ENCODE results near the gene TRIM38.
"Not testable (repeated sequence)": the region's sequence is repeated elsewhere in the genome, so short reads cannot be mapped to it uniquely, and the experiment has no call there.

Gene TRIM38

DNA sequence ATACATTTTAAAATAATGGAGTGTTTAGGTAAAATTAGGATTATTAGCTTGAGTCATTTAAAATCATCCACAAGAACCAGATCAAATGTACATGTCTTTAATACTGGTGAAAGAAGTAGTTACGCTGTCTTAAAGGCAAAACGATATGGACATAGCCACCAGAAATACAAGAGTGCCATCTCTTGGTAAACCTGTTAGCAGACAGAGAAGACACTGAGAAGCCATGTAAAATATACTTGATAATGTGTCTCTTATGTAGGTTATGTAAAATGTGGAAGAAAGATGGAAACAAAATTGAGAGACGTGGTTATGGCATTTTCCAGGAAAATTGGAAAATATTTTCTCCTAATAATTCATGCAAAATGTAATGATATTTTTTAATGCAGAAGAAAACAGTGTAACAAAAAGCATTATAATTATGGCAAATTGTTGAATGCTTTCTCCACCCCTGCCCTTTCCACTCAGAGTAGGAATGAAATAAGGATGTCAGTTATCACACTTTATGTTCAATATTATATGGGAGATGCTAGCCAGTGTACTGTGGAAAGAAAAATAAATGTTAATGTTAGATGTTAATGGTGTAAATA lies 19.9 kb upstream of the TRIM38 start:
- DNase-seq, result no peak

DNA sequence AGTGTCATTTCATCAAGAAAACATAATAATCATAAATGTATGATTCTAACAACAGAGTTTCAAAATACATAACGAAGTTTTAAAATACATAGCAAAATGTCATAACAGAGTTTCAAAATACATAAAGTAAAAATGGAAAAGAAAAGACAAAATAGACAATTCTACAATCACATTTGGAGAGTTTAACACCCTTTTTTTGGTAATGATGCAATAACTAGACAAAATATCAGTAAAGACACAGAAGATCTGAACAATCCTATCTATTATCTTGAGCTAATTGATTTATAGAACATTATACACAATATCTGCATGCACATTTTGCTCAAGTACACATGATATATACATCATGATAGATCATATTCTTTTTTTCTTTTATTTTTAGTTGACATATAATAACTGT lies 18.7 kb upstream of the TRIM38 start:
- DNase-seq, result no peak

DNA sequence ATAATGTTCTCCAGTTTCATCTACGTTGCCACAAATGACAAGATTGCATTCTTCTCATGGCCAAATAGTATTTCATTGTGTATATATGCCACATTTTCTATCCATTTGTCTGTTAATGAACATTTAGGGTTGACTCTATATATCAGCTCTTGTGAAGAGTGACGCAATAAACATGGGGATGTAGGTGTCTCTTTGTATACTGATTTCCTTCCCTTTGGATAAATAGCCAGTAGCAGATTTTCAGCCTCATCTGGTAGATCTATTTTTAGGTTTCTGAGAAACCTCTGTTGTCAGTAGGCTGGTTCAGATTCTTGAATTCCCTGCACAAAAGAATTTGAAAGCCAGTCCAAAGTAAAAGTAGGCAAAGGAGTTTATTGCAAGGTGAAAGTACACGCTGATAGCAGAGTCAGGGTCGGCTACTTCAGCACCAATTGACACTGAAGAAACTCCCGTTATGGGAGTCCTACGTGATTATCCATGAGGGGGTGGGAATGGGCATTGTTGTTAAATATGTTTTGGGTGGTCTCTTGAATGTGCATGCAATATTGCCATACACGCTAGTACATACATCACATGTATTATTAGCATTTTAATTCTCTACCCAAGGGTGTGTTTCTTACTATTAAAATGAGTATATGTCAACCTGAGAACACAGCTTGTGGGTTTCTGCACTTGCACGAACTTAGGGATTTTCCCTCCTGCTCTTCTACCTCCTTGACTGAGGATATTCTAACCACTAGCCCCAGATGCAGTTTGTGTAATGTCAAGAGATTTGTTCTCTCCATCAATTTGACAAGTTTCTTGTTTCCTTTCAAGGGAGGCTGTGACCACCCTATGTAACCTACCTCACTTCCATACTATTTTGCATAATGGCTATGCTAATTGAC lies 17.7 kb upstream of the TRIM38 start:
- DNase-seq, result peak; percentile 25

DNA sequence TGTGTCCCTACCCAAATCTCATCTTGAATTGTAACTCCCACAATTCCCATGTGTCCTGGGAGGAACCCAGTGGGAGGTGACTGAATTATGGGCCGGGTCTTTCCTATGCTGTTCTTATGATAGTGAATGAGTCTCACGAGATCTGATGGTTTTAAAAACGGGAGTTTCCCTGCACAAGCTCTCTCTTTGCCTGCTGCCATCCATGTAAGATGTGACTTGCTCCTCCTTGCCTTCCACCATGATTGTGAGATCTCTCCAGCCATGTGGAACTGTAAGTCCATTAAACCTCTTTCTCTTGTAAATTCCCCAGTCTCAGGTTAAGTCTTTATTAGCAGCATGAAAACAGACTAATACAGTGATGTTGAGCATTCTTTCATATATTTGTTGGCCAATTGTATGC lies 16.9 kb upstream of the TRIM38 start:
- DNase-seq, result not testable (repeated sequence)

DNA sequence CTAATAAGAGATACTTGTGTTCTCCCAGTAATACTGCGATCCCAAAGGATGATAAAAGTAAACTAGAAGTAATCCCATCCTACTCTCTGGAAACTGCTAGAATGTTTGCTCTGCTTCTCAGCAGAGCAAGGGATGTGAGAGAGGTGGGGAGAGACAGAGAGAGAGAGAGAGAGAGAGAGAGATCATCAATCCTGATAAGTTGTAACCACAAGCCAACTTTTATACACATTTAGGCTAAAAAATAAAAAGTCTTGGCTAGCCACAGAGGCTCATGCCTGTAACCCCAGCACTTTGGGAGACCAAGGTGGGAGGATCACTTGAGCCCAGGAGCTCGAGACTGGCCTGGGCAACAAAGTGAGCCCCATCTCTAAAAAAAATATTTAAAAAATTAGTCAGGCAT lies 16.0 kb upstream of the TRIM38 start:
- no peak for DNase-seq

DNA sequence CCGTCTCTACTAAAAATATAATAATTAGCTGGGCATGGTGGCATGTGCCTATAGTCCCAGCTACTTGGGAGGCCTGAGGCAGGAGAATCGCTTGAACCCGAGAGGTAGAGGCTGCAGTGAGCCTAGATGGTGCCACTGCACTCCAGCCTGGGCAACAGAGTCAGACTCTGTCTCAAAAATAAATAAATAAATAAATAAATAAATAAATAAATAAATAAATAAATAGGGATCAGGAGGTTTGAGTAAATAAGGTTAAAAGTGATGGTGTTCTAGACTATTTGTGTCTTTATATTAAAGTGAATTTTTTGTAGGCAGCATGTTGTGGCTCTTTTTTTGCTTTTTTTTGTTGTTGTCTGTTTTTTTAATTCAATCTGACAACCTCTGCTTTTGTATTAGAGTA lies 15.1 kb upstream of the TRIM38 start:
- not testable (repeated sequence) for DNase-seq

DNA sequence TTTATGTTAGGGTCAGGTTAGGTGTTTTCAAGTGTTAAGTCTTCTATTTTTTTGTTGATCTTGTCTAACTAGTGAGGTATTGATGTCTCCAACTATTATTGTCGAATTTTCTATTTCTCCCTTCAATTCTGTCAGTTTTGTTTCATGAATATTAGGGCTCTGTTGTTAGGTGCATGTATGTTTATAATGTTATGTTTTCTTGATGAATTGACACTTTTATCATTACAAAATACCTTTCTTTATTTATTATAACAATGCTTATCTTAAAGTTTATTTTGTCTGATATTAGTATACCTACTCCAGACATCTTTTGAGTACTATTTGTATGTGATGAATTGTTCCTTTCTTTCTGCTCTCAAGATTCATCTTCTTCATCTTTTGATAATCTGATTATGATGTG lies 12.9 kb upstream of the TRIM38 start:
- no peak for DNase-seq

DNA sequence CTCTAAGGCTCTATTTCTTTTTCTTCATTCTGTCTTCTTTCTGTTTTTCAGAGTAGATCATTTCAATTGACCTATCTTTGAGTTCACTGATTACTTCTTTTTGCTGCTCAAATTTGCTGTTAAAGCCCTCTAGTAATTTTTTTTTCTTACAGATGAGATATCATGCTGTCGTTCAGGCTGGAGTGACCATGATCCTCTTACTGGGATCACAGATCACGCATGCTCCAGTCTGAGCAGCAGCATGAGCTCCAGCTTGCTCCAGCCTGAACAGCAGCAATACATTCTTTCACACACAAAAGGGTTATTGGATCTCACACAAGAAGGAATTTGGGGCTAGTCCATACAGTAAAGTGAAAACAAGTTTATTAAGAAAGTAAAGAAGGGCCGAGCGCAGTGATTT lies 12.3 kb upstream of the TRIM38 start:
- no peak for DNase-seq

DNA sequence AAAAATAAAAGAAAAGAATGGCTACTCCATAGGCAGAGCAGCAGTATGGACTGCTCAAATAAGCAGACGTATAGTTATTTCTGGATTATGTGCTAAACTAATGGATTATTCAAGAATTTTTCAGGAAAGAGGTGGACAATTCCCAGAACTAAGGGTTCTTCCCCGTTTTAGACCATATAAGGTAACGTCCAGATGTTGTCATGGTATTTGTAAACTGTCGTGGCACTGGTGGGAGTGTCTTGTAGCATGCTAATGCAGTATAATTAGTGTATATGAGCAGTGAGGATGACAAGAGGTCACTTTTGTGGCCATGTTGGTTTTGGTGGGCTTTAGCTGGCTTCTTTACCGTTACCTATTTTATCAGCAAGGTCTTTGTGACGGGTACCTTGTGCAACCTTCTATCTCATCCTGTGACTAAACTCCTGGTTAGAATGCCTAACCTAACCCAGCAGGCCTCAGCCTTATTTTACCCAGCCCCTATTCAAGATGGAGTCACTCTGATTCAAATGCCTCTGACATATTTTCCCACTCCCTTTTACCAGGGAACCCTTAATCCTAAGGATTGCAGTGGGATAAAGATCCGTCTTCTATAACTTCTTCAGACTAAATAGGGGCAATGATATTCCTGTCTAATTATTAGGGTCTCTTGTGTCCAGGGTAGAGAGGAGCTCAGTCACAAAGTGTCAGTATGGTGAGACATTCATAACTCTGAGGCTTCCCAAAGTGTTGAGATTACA lies 11.1 kb upstream of the TRIM38 start:
- DNase-seq, result no peak

DNA sequence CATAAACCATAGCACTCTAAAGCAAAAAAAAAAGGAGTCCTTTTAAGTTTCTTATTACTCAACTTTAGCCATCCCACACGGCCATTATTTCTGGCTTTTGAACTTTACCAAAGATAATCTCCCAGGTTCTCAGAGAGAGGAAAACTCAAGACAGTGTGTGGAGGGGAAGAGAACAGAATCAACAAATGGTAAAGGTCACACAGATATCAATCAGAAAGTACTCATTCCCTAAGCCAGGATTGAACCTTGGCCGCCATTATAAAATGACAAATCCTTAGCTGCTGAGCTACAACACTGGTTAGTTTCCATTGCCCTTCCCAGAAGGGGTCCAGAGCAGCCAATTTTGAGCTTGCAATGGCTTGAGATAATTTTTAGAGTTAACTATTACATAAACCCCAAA lies 10.1 kb upstream of the TRIM38 start:
- DNase-seq, result no peak

DNA sequence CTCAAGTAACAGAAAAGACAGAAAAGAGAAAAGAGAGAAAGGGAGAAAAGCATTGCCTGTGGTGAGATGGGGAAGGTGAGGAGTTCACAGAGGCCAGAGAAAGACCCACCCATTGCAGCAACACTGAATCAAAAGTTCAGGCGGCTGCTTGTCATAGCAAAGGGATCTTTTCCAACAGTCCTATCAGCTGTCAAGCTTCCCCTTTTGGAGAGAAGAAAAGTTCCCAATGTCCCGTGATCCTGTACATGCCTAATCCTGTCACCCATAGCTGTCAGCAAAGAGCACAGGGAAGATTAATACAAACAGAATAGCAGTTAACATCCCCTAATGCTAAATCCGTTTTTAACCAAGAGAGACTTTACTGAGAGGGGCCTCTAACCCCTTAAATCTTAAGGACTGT lies 8.9 kb upstream of the TRIM38 start:
- no peak for DNase-seq

DNA sequence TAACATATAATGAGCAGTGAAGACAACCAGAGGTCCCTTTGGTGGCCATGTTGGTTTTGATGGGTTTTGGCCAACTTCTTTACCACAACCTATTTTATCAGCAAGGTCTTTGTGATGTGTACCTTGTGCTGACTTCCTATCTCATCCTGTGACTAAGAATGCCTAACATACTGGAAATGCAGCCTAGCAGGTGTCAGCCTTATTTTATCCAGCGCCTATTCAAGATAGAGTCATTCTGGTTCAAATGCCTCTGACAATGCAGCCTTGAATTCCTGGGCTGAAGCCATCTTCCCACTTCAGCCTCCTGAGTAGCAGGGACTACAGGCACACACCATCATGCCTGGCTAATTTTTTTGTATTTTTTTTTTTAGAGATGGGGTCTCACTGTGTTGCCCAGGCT lies 7.8 kb upstream of the TRIM38 start:
- DNase-seq, result no peak

DNA sequence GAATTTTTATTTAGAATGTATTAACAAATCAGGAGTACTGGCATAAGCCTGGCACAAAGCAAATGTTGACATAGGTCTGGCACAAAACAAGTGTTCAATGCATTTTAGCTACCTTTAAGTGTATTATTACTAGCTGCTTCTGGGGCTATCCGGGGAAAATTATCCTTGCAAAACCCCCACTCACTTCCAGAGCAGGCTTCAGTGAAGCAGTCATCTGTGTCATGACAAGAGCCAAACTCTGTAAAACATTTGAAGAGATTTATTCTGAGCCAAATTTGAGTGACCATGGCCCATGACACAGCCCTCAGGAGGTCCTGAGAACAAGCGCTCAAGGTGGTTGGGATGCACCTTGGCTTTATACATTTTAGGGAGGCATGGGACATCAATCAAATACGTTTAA lies 6.4 kb upstream of the TRIM38 start:
- DNase-seq, result no peak

DNA sequence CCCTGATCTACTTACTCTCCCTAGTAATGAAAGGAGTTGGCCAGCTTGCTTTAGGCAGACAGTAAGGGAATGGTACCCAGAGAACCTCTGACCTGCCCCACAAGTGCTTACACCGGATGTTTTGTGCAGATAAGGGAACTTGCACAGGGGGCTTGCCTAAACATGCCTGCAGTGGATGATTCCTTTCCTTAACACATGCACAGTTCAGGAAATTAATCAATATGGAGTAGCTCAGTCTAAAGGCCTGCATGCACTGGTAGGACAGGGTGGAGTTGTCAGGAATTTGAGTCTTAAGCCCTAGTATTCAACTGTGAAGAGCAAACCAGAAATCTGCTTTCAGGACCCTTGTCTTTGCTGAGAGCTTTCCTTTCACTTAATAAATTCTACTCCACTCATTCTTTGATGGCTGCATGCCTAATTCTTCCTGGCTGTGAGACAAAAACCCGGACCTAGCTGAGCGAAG lies 3.9 kb upstream of the TRIM38 start:
- no peak for DNase-seq

DNA sequence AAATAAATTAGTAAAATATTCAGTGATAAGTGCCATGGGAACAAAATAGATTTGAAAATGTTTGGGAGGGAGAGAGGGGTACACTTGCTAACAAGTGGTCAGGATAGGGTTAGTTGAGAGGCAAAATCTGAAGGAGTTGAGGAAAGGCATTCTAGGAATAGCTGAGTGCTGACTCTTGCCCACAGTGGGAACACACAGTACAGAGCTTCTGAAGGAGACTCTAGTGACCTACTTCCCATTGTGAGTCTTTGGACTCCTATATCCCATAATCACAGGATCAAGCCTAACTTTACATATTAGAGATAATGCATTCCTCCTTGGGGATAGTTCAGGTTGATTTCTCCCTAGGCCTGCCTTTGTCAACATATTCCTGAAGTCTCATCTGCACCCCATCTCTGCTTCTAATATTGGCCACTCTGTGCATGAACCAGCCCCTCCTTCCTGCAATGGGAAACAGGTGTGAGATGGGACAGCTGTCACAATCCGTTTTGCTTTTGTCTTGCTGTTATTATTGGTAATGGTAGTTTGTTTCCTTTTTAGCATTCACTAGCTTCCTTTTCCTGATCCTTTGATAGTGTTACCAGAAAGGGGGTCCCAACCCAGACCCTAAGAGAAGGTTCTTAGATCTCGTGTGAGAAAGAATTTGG lies 2.6 kb upstream of the TRIM38 start:
- no peak for DNase-seq

DNA sequence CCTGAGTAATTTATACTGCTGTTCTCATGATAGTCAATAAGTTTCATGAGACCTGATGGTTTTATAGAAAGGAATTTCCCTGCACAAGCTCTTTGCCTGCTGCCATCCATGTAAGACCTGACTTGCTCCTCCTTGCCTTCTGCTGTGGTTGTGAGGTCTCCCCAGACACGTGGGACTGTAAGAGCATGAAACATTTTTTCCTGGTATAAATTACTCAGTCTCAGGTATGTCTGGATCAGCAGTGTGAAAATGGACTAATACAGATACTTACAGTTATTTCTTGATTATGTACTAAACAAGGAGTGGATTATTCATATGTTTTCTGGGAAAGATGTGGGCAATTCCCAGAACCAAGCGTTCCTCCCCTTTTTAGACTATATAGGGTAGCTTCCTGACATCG lies 1.9 kb upstream of the TRIM38 start:
- peak; percentile 64 for DNase-seq

DNA sequence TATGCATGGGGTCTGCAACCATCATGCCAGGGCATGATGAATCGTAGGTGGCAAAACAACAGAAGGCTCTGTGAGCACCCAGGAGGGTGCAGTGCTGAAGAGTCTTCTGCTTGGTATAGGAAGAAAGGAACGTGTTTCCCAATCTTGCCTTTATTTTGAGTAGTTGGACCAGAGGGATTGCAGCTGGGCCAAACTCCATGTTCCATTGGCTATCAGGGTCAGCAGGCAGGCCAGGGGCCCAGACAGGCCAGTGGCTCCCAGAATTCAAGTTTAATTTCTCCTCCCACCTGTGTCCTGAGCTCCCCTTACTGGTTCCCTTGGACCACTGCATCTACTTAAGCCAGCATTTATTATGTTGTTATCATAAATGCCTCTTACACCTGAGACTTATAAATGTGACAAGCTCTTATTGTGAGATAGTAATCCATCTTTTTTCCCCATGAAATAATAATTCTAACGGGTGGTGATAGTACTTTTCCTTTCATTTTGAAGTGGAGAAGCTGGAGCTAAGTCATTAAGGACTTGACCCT lies 918 bp upstream of the TRIM38 start:
- no peak for DNase-seq

DNA sequence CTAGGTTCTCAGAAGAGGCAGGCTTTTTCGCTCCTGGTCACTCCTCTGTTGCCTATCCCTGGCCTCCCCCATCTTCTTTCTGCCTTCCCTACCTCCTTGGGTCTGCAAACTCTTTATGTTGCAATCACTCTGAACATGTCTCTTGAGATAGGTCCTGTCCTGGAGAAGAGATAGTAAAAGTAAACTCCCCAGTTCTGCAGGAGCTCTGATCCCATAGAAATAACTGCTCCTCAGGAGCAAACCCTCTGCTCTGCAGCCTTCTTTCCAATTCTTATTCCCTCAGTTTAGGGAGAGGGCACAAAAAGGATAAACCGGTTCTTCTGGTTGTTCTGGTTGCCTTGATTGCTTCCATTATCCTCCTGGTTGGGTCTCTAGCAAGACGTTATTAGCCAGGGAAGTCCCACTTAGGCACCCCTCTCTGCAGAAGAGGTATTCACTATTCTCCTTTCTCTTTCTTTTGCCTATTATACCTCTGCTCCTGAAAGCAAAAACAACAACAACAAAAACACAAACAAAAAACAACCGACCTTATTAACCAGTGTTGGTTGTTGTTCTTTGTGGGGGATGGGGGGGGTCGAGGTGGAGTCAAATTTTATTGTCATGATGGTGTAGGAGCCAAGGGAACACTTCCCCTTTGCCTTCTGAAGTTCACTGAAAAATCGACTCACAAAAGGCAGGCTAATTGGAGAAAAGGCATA lies 973 bp downstream of the TRIM38 start:
- DNase-seq, result no peak

DNA sequence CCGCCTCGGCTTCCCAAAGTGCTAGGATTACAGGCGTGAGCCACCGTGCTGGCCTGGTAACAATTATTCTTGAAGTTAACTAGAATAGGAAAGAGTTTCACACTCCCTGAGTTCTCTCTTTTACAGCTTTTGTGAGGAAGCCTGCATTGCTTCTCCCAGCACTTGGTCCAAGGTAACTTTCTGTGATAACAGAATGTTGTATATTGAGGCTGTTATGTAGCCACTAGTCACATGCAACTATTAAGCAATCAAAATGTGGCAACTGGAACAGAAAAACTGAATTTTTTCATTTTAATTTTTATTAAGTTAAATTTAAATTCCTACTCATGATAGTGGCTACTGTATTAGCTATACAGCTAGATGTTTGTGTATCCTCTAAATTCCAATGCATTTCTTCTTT lies 2.5 kb downstream of the TRIM38 start:
- no peak for DNase-seq

DNA sequence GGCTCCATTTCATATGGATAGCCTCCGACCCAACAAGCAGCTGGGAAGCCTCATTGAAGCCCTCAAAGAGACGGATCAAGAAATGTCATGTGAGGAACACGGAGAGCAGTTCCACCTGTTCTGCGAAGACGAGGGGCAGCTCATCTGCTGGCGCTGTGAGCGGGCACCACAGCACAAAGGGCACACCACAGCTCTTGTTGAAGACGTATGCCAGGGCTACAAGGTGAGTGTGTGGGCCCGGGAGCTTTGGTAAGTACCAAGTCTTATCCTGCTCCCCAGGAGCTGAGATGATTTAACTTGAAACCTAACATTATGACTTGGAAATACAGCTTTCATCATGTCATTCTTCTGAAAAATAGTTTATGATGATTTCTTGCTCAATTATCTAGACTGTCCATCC lies 4.1 kb downstream of the TRIM38 start:
- DNase-seq, result peak; percentile 35

DNA sequence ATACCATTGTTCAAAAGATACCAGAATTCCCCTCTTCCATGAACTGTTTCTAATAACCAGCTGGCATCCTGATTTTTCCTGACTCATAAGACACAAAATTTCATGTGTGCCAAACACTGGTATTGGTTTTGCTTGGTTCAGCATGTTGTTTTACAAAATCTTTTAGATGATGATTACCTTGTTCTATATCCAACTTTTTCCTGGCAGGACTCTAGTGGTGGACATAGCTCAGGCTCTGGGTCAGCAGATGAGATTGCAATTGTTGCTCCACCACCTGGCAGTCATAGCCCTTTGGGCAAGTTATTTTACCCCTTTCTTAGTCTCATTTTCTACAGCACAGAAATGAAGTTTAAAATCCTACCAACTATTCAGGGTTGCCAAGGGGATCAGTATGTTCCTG lies 6.2 kb downstream of the TRIM38 start:
- DNase-seq, result no peak

DNA sequence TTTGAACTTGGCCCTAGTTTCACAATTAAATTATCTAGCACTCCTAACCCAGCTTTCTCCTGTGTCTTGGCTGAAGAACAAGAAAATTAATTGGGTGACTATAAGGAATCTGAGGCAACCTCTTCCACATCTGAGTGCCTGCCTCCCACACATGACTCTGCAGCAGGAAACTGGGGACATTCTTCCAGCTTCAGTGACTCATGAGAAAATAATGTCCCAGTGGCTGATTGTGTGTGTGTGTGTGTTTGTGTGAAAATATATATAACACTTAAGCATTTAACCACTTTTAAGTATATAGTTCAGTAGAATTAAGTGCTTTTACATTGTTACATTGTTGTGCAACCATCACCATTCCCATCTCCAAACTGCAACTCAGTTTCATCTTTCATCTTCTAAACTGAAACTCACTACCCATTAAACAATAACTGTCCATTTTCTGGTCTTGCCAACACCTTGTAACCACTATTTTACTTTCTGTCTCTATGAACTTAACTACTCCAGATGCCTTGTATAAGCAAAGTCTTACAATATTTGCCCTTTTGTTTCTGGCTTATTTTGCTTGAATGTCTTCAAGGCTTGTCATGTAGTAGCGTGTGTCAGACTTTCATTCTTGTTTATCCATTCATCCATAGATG lies 8.7 kb downstream of the TRIM38 start:
- no peak for DNase-seq

All from stimulated activated CD4-positive, alpha-beta T cell treated with anti-CD3 and anti-CD28 coated beads, Interleukin-15, amount 100 ng/mL, for 24 hours (primary cell).